ENCODE data around the gene GALNT13.

Gene GALNT13

DNA sequence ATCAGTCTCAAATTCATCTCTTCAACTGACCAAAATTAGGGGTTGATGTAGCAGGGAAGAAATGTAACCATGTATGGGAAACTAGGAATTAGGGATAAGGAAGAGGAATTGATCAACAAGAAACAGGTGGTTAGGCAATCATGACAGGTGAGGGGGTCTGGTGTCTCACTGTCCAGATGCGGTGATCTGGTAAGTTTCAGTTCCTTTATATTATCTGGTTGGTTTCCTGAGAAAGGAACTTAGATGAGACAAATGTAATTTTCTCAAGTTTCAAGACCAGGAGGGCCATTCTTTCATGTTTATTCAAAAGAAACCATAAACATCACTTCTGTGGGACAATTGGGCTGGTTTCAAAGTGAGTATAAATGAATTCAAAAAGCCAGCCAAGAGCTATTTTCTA lies 520.5 kb downstream of the GALNT13 start:
- no peaks in the 10 kb centered on the region for H4K20me1 ChIP-seq
- H3K4me1 ChIP-seq = peaks cover 0 to 7% (median 0%) of the 10 kb centered on the region in 10 experiments; a peak in 2 of 20 replicates
- H3K4me3 ChIP-seq = no peak overlapping the region
- H3K27me3 ChIP-seq = no peaks in the 10 kb centered on the region
- H3K36me3 ChIP-seq = no peaks in the 10 kb centered on the region
- no peak overlapping the region for H3K27ac ChIP-seq
- no peak overlapping the region for H3K9ac ChIP-seq
- TF ChIP-seq Cebpa-rat (IDR thresholded peaks at IDR 0.05) = no peak
- peak overlapping the region in 2 of 11 experiments; percentile 13 to 14; a peak in 3 of 22 replicates for H3K4me2 ChIP-seq
- H3K9me3 ChIP-seq (replicated peaks in 1 of 11) = peaks cover 13 to 52% (median 26%) of the 10 kb centered on the region in 11 experiments; a peak in 21 of 22 replicates

DNA sequence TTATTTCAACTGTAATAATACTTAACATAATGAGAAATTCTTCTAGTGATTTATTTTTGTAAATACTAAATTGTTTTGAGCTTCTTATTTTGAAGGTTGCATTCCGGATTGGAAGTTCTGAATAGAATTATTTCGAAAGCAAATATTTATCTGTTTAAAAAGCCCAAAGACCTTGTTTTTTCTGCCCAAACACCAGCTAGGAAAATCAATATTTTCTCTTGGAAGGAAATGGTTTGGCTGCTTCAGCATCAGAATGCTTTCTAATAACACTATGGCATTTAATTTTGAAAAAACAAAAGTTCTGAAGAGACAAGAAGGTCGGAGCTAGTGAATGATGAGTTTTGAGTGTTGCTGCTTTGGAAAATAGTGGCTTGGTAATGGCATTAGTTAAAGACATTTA lies 522.9 kb downstream of the GALNT13 start:
- H3K9ac ChIP-seq = no peak overlapping the region
- no peaks in the 10 kb centered on the region for H3K36me3 ChIP-seq
- no peaks in the 10 kb centered on the region for H4K20me1 ChIP-seq

DNA sequence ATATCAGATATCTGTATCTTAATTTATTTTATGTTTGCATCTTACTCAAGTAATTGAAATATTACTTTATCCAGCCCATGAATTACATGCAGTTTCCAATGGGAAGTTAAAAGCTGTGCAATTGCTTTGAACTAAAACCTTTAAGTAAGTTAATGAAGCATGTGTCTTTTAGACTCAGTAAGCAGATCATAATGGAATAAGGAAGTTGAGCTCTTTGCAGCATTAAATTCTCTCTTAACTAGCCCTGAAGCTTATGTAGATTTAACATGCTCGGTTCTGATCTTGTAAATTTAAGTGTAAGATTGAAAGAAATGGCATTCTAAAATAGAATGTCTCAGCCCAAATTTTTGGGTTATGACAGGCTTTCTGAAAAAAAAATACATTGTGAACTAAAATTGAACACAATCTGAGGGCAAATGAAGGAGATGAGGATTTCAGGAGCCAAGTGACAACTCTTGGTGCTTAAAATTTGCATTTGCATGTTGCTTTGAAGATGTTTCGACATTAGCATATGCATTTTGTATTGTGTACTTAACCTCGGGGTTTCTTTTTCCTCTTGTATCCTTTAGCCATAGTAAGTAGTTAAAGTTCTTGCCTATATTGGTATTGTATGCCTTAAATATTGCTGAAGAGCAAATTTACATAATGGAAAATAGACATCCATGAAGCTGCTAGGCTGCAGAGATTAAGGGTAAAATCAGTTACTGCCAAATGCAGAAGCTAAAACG lies 529.0 kb downstream of the GALNT13 start:
- H3K4me2 ChIP-seq = no peak overlapping the region
- no peak for TF ChIP-seq Cebpa-rat (IDR thresholded peaks at IDR 0.05)
- no peaks in the 10 kb centered on the region for H3K9me3 ChIP-seq (replicated peaks in 1 of 11)

More for the DNA sequence above, 522.9 kb downstream of the GALNT13 start:
- Histone ChIP-seq H3K27me3 (no peaks in the 10 kb centered on the region), H3K4me2 (no peak overlapping the region), H3K4me1 (peaks cover 0 to 7% (median 0%) of the 10 kb centered on the region in 10 experiments; a peak in 2 of 20 replicates), H3K9me3 (replicated peaks in 1 of 11) (peaks cover 6 to 35% (median 13%) of the 10 kb centered on the region in 11 experiments; a peak in 20 of 22 replicates), H3K4me3 (no peak overlapping the region), H3K27ac (no peak overlapping the region)
- TF ChIP-seq Cebpa-rat (IDR thresholded peaks at IDR 0.05) = no peak

DNA sequence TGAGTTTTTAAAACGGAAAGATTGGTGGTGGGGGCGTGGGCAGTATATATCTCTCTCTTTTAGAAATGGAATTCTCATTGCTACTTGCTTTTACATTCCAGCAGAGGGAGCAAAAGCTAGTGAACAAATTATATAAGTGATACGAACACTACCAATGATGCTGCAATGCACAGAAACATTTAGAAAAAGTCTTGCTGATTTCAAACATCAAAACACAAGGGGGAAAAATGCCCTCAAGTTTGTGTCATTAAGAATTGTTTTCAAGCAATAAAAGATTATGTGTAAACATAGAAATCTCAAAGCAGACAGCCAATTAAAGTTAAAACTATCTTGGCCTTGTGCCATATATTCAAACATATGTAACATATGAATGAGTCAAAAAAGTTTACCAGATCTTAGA lies 530.5 kb downstream of the GALNT13 start:
- no peaks in the 10 kb centered on the region for H3K9me3 ChIP-seq (replicated peaks in 1 of 11)
- no peaks in the 10 kb centered on the region for H3K36me3 ChIP-seq
- H3K4me3 ChIP-seq = no peak overlapping the region
- H3K4me2 ChIP-seq = no peak overlapping the region
- no peak for TF ChIP-seq Cebpa-rat (IDR thresholded peaks at IDR 0.05)
- no peaks in the 10 kb centered on the region for H3K4me1 ChIP-seq
- no peak overlapping the region for H3K9ac ChIP-seq
- no peak overlapping the region for H3K27ac ChIP-seq
- no peaks in the 10 kb centered on the region for H3K27me3 ChIP-seq
- no peaks in the 10 kb centered on the region for H4K20me1 ChIP-seq

More for the DNA sequence above, 529.0 kb downstream of the GALNT13 start:
- Histone ChIP-seq H3K4me3 (no peak overlapping the region), H3K4me1 (no peaks in the 10 kb centered on the region), H3K9ac (no peak overlapping the region), H4K20me1 (no peaks in the 10 kb centered on the region), H3K36me3 (no peaks in the 10 kb centered on the region), H3K27me3 (no peaks in the 10 kb centered on the region), H3K27ac (no peak overlapping the region)

- Histone ChIP-seq H4K20me1 (no peaks in the 10 kb centered on the region), H3K4me1 (no peaks in the 10 kb centered on the region), H3K9me3 (replicated peaks in 1 of 11) (no peaks in the 10 kb centered on the region), H3K36me3 (no peaks in the 10 kb centered on the region), H3K4me3 (no peak overlapping the region), H3K4me2 (no peak overlapping the region), H3K27ac (no peak overlapping the region), H3K9ac (no peak overlapping the region), H3K27me3 (no peaks in the 10 kb centered on the region)
- TF ChIP-seq Cebpa-rat (IDR thresholded peaks at IDR 0.05) = no peak
Observed at GRCh38 chr2:154403242-154403790, 531.6 kb downstream of the GALNT13 start.

GRCh38 chr2:154408786-154409185 lies 537.1 kb downstream of the GALNT13 start:
- TF ChIP-seq Cebpa-rat (IDR thresholded peaks at IDR 0.05) = no peak
- Histone ChIP-seq H3K27me3 (no peaks in the 10 kb centered on the region), H3K4me3 (no peak overlapping the region), H4K20me1 (no peaks in the 10 kb centered on the region), H3K9ac (no peak overlapping the region), H3K36me3 (no peaks in the 10 kb centered on the region), H3K4me1 (no peaks in the 10 kb centered on the region), H3K4me2 (no peak overlapping the region), H3K9me3 (replicated peaks in 1 of 11) (no peaks in the 10 kb centered on the region), H3K27ac (no peak overlapping the region)

DNA sequence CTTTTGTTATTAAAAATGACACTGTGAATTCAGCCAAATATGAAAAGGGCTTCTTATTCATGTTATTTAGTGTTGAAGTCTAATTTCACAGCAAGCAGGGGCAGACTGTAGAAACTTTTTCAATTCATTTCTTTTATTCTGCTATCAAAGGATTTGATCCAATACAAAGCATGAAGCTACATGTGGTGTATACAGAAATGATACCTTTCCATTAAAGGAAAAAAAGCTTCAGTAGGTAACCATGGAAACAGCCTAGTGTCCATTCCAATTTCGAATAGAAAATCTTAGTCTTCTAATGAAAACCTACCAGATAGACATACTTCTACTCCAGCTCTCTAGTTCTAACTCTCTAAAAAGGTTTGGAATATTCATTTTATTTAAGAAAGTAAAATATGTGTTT lies 550.5 kb downstream of the GALNT13 start:
- no peak overlapping the region for H3K4me3 ChIP-seq
- TF ChIP-seq Cebpa-rat (IDR thresholded peaks at IDR 0.05) = no peak

DNA sequence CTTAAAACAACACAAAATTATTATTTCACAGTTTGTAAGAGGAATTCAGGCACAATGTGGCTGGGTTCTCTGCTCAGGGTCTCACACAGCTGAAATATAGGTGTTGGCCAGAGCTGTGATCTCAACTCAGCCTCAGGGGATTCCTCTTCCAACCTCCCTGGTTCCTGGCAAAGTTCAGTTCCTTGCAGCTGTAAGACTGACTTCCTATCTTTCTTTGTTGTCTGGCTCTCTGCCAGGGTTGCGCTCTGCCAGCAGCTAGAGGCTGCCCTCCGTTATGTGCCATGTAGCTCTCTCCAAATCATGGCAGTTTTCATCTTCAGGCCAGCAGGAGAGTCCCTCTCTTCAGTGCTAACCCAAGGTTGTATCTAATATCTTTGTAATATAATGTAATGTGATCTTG lies 554.3 kb downstream of the GALNT13 start:
- Histone ChIP-seq H3K4me1 (peaks cover 0 to 5% (median 0%) of the 10 kb centered on the region in 10 experiments; a peak in 1 of 20 replicates), H3K9ac (no peak overlapping the region), H3K27me3 (no peaks in the 10 kb centered on the region), H3K27ac (no peak overlapping the region), H3K9me3 (replicated peaks in 1 of 11) (no peaks in the 10 kb centered on the region), H4K20me1 (no peaks in the 10 kb centered on the region), H3K4me3 (no peak overlapping the region), H3K4me2 (peak overlapping the region in 1 of 11 experiments; percentile 19; a peak in 1 of 22 replicates), H3K36me3 (no peaks in the 10 kb centered on the region)
- TF ChIP-seq Cebpa-rat (IDR thresholded peaks at IDR 0.05) = no peak

More for the DNA sequence above, 550.5 kb downstream of the GALNT13 start:
- H3K27me3 ChIP-seq = no peaks in the 10 kb centered on the region
- H3K9me3 ChIP-seq (replicated peaks in 1 of 11) = no peaks in the 10 kb centered on the region
- no peaks in the 10 kb centered on the region for H4K20me1 ChIP-seq
- no peak overlapping the region for H3K9ac ChIP-seq
- H3K4me1 ChIP-seq = peaks cover 0 to 5% (median 0%) of the 10 kb centered on the region in 10 experiments; a peak in 1 of 20 replicates
- no peak overlapping the region for H3K4me2 ChIP-seq
- H3K27ac ChIP-seq = no peak overlapping the region
- H3K36me3 ChIP-seq = no peaks in the 10 kb centered on the region

DNA sequence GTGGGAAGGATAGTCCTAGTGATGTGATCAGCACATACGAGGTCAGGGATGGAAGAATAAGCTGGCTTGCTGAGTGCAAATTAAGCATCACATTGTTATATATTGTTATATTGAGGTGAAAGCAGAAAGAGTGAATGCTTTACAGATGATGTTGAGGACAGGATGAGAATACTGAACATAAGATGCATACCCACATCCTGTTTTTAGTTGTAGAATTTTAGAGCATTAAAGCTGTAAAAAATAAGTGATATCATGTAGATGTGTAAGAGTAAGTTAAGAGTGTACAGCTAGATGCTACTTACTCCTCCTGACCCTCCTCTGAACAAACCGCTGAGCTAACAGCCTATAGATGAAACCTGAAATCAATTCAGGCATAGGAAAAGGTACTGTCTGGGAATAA lies 555.7 kb downstream of the GALNT13 start:
- no peak for TF ChIP-seq Cebpa-rat (IDR thresholded peaks at IDR 0.05)
- Histone ChIP-seq H3K27me3 (no peaks in the 10 kb centered on the region), H3K4me3 (no peak overlapping the region), H3K27ac (no peak overlapping the region), H3K4me2 (no peak overlapping the region), H4K20me1 (no peaks in the 10 kb centered on the region), H3K4me1 (peaks cover 0 to 5% (median 0%) of the 10 kb centered on the region in 10 experiments; a peak in 1 of 20 replicates), H3K9me3 (replicated peaks in 1 of 11) (no peaks in the 10 kb centered on the region; a peak in 1 of 22 replicates), H3K9ac (no peak overlapping the region), H3K36me3 (no peaks in the 10 kb centered on the region)

All from BLaER1 treated with 17β-estradiol and CSF1 and Interleukin-3, amounts not matched to agents 10 nM and 100 nM (cell line).